Measurements from ENCODE around the gene CTIF. TPM values are rescaled to one million over a fixed set of nuclear protein-coding genes. Genes with fewer than 3 reads are reported as not detected.

CTIF gene
- total and polyA plus RNA-seq, 11 donors = 21.2 to 93.0 (median 68.0) TPM

DNA sequence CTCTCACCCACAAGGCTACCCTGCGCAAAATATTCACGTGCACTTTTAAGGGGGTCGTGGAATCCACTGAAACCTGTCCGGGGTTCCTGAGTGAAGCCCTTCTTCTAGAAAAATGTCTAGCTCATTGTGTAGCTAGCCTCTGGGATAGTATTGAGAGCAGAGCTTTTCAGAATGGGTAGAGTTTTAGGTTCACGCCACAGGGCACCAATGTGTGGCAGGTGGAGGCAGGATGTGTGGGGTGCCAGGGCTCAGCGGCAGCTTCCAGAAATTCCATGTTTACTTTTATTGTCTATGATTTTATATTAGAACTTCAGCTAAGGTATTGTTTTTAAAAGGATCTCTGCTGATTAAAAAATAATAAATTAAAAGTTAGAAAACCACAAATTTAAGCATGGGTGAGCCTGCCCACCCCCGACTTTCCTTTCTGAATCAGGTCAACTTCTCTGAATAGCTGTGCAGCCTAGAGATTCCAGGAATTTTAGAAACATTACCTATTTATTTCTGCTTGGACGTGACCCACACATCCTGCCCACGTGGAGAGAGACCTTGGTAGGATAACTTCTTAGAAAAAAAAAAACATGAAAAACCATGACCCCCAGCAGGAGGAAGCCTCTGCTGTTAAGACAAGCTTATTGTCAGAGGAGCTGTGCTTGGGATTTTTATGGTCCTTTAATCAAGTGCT lies 163.7 kb downstream of the CTIF start:
- Histone ChIP-seq H3K27me3 (no peaks in the 10 kb centered on the region), H3K4me3 (no peak overlapping the region), H3K9me3 (peaks cover 0 to 3% (median 0%) of the 10 kb centered on the region in 12 donors), H3K27ac (peak overlapping the region in 5 of 12 donors; percentile 1 to 29 (median 13)), H3K4me1 (peaks cover 0 to 32% (median 12%) of the 10 kb centered on the region in 12 donors), H3K36me3 (peaks cover 0 to 5% (median 0%) of the 10 kb centered on the region in 9 donors)
- intact Hi-C loops (cut with DNase I) = no loop called here
- TF ChIP-seq POLR2A (IDR thresholded peaks at IDR 0.05) = no peak
- no peak for TF ChIP-seq CTCF (IDR thresholded peaks at IDR 0.05)
- ATAC-seq (no peak), DNase-seq (no peak)
- 81 to 87% (median 84%) methylated on average over 9 of the region's 9 CpGs for WGBS, 4 donors

- H3K27ac ChIP-seq = peak overlapping the region in 5 of 12 donors; percentile 1 to 29 (median 13)
- 50 to 80% (median 73%) methylated on average over 1 of the region's 1 CpG for WGBS, 4 donors
- DNase-seq = no peak
- ATAC-seq = no peak
- no peaks in the 10 kb centered on the region for H3K27me3 ChIP-seq
- peaks cover 0 to 3% (median 0%) of the 10 kb centered on the region in 12 donors for H3K9me3 ChIP-seq
- H3K36me3 ChIP-seq = peaks cover 0 to 5% (median 0%) of the 10 kb centered on the region in 9 donors
- TF ChIP-seq CTCF (IDR thresholded peaks at IDR 0.05) (no peak), POLR2A (IDR thresholded peaks at IDR 0.05) (no peak)
- peaks cover 0 to 32% (median 12%) of the 10 kb centered on the region in 12 donors for H3K4me1 ChIP-seq
- intact Hi-C loops (cut with DNase I) = no loop called here
- H3K4me3 ChIP-seq = no peak overlapping the region
These were observed 164.2 kb downstream of the CTIF start for GRCh38 chr18:48703028-48703386.

DNA sequence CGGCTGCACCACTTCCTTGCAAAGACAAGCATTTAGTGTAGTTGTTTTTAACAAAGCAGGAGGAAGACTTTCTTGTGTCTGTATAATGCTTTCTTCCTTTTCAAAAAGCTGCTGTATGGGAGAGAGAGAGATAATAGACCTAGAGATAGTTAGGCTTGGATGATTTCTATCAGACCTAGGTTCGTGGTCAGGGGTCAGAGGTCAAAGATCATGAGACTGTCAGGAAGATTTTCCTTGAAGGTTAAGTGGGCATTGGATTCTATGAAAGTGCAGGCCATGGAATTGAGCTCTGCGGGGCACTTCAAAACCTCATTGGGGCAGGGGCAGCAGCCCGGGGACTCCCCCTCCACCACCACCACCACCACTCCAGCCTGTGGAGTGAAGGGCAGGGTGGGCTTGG lies 164.6 kb downstream of the CTIF start:
- intact Hi-C loops (cut with DNase I) = no loop called here
- Histone ChIP-seq H3K4me3 (no peak overlapping the region), H3K4me1 (peaks cover 0 to 32% (median 12%) of the 10 kb centered on the region in 12 donors), H3K9me3 (peaks cover 0 to 3% (median 0%) of the 10 kb centered on the region in 12 donors), H3K27ac (peak overlapping the region in 3 of 12 donors; percentile 1 to 29 (median 19)), H3K36me3 (peaks cover 0 to 5% (median 0%) of the 10 kb centered on the region in 9 donors), H3K27me3 (no peaks in the 10 kb centered on the region)
- TF ChIP-seq POLR2A (IDR thresholded peaks at IDR 0.05) (no peak), CTCF (IDR thresholded peaks at IDR 0.05) (no peak)
- WGBS, 4 donors = 67 to 82% (median 76%) methylated on average over 4 of the region's 4 CpGs
- no peak for DNase-seq
- ATAC-seq = no peak

DNA sequence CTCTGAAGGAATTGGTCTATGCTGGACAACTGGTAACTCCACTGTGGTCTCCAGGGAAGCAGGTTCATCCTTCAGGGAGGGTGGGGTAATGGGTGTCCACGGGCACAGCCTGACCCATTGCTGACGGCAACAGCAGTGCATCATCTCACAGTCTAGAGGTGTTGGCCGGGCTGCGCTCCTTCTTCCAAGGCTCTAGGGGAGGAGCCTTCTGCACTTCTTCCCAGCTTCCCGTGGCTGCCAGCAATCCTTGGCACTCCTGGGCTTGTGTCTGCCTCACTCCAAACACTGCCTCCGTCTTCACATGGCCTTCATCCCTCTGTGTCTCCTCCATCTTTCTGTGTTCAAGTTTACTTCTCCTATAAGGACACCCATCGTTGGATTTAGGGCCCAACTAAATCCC lies 166.2 kb downstream of the CTIF start:
- no peak overlapping the region for H3K27ac ChIP-seq

More for the DNA sequence above, 166.2 kb downstream of the CTIF start:
- intact Hi-C loops (cut with DNase I) = no loop called here
- Histone ChIP-seq H3K27me3 (no peaks in the 10 kb centered on the region), H3K9me3 (peaks cover 0 to 3% (median 0%) of the 10 kb centered on the region in 12 donors), H3K4me1 (peaks cover 0 to 44% (median 16%) of the 10 kb centered on the region in 12 donors), H3K36me3 (peaks cover 0 to 3% (median 0%) of the 10 kb centered on the region in 9 donors), H3K4me3 (no peak overlapping the region)
- DNase-seq (peak in 1 of 5 donors; percentile 18), ATAC-seq (no peak)
- TF ChIP-seq CTCF (IDR thresholded peaks at IDR 0.05) = no peak
- no peak for TF ChIP-seq POLR2A (IDR thresholded peaks at IDR 0.05)
- 91 to 96% (median 93%) methylated on average over 7 of the region's 7 CpGs for WGBS, 4 donors

Measured in heart left ventricle (tissue), 16 donors.